Esophagus (tissue), 2 donors: ENCODE data around the gene TCP11. TPM values are rescaled to one million over a fixed set of nuclear protein-coding genes. Genes with fewer than 3 reads are reported as not detected.

Experiments
- H3K27ac ChIP-seq, 2 donors: one replicate each; pipeline ENCODE4 v1.5.1; 2013; ENCODE audit warnings: low read depth in 2 of 2, mild to moderate bottlenecking in 2 of 2, inconsistent platforms in 1 of 2, low read length in 1 of 2, moderate library complexity in 1 of 2
- H3K27me3 ChIP-seq, 2 donors: one replicate each; pipeline ENCODE4 v1.6.1; 2013; ENCODE audit warnings: low read length in 2 of 2, control low read depth in 1 of 2, mild to moderate bottlenecking in 1 of 2; ENCODE audit not compliant: insufficient read depth in 2 of 2, control insufficient read depth in 1 of 2
- H3K36me3 ChIP-seq, 2 donors: one replicate each; pipeline ENCODE4 v1.6.1; 2013; ENCODE audit warnings: low read length in 1 of 2; ENCODE audit not compliant: control insufficient read depth in 2 of 2, insufficient read depth in 2 of 2
- H3K4me1 ChIP-seq, 2 donors: one replicate each; pipeline ENCODE4 v1.6.1; 2013; ENCODE audit warnings: low read length in 1 of 2; ENCODE audit not compliant: control insufficient read depth in 2 of 2, insufficient read depth in 2 of 2
- H3K4me3 ChIP-seq, 2 donors: one replicate each; pipeline ENCODE4 v1.5.1; 2013; ENCODE audit warnings: low read length in 2 of 2, mild to moderate bottlenecking in 2 of 2, low read depth in 1 of 2, moderate library complexity in 1 of 2
- H3K9me3 ChIP-seq, 2 donors: one replicate each; pipeline ENCODE4 v1.6.1; 2013; ENCODE audit warnings: mild to moderate bottlenecking in 2 of 2, low read depth in 1 of 2, low read length in 1 of 2, moderate library complexity in 1 of 2; ENCODE audit not compliant: control insufficient read depth in 2 of 2, insufficient read depth in 1 of 2
- WGBS, 2 donors: extraction: QIAGEN DNeasy Blood & Tissue Kit; methylation state at CpG; one replicate each; pipeline ENCODE4 v1.1.7; 2013; 5-methylcytosine and 5-hydroxymethylcytosine counted together
- polyA plus RNA-seq, 2 donors: library from polyadenylated mRNA; stranded (reverse); fragments of 200-250 nt; gene quantifications; one replicate each; pipeline ENCODE4 v1.2.3, GENCODE V29; 2013
- donor health status: healthy with polysubstance abuse.
- donor health status: Bipolar disorder and iron deficiency.

TCP11 gene
- polyA plus RNA-seq, 2 donors = 0.02 TPM; not detected in 1

DNA sequence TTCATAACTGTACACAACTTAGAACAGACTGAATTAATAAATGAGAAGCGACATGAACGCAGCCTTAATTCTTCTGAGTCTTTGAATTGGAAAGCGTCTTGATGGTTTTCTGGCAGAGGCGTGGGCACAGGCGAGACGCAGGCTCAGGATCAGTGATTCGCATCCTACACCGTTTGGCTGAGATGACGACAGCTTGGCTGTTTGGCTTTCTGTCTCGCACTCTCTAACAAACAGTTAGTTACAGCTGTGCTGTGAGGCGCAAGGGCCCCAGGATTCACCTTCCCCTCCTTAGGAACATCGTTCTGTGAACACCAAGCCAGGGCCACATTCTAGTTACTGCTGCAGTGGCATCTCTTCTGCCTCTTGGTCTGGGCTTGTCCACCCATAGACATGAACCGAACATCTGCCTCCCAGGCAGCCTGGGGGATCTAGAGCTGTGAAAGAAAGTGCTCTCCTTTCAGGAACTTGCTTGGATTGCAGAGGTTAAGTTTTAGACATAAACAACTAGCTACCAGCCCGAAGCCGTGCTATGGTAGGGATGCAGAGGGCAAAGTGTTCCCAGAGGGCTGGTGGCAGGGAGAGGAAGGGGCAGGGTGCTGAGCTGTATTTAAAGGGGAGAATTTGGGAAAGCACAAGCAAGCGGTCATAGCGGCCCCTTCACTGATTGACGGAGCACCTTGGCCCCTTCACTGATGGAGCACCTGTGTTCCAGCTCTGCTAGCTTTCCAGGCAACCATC lies 49.6 kb downstream of the TCP11 start:
- Histone ChIP-seq H3K4me3 (no peak overlapping the region), H3K27ac (peak overlapping the region; percentile 37 to 69), H3K27me3 (no peaks in the 10 kb centered on the region), H3K36me3 (peaks cover 11 to 23% of the 10 kb centered on the region in 2 donors), H3K4me1 (peaks cover 0 to 6% of the 10 kb centered on the region in 2 donors), H3K9me3 (no peaks in the 10 kb centered on the region)
- WGBS, 2 donors = 84 to 86% methylated on average over 18 of the region's 18 CpGs

GRCh38 chr6:35090734-35091133 lies 50.4 kb downstream of the TCP11 start:
- peak overlapping the region; percentile 2 to 44 for H3K27ac ChIP-seq
- peaks cover 0 to 6% of the 10 kb centered on the region in 2 donors for H3K4me1 ChIP-seq
- no peaks in the 10 kb centered on the region for H3K9me3 ChIP-seq
- WGBS, 2 donors = 84 to 85% methylated on average over 10 of the region's 10 CpGs
- H3K4me3 ChIP-seq = no peak overlapping the region
- H3K36me3 ChIP-seq = peaks cover 13 to 30% of the 10 kb centered on the region in 2 donors
- H3K27me3 ChIP-seq = no peaks in the 10 kb centered on the region

- Histone ChIP-seq H3K4me3 (no peak overlapping the region), H3K27me3 (no peaks in the 10 kb centered on the region), H3K4me1 (peaks cover 0 to 6% of the 10 kb centered on the region in 2 donors), H3K27ac (peak overlapping the region; percentile 8 to 11), H3K9me3 (no peaks in the 10 kb centered on the region), H3K36me3 (peaks cover 13 to 37% of the 10 kb centered on the region in 2 donors)
- WGBS, 2 donors = 90% methylated on average over 15 of the region's 15 CpGs
These were observed 51.1 kb downstream of the TCP11 start for GRCh38 chr6:35089935-35090505.

- peaks cover 0 to 6% of the 10 kb centered on the region in 2 donors for H3K4me1 ChIP-seq
- H3K27me3 ChIP-seq = no peaks in the 10 kb centered on the region
- peaks cover 13 to 39% of the 10 kb centered on the region in 2 donors for H3K36me3 ChIP-seq
- H3K27ac ChIP-seq = peak overlapping the region; percentile 3 to 63
- no peak overlapping the region for H3K4me3 ChIP-seq
- 89 to 91% methylated on average over 19 of the region's 19 CpGs for WGBS, 2 donors
- no peaks in the 10 kb centered on the region for H3K9me3 ChIP-seq
These were observed 51.8 kb downstream of the TCP11 start for GRCh38 chr6:35089216-35089934.

DNA sequence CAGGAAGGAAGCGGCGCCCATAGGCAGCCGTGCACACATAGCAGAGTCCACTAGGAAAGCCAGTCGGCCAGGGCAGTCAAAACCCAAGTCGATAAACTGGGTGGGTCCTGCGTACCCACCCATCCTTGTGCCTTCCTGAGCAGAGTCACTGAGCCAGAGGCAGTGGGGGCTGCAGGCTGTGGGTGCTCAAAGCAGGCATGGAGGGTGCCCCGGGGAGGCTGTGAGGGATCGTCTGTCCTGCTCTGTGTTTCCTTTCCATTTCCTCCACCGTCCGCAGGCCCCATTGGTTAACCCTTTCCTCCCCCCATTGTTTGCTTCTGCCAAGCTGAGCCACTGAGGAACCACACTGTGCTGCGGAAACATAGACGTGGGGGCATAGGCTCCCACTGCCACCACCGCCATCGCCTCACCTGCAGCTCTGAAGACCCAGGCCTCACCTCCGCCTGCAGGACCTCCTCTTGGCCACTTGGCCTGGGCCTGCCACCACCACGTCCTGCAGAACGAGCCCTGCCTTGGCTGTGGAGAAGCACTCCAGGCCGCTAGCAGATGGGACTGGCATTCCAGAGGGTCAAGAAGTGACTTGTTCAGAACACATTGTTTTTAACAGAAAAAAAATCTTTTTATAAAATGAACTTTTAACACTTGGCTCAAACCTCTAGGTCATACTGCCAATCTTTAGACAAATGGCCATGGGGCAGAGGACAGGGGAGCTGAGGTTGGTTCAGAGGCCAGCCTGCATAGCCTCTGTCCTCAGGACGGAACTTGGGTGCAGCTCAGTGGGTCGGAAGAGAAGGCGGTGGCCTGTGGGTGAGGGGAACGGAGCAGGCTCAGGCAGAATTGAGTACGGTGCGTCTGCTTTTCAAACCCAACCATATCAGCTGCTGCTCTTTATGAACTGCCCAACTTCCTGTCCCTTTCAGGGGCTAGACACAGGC lies 52.6 kb downstream of the TCP11 start:
- Histone ChIP-seq H3K4me1 (peaks cover 0 to 6% of the 10 kb centered on the region in 2 donors), H3K9me3 (no peaks in the 10 kb centered on the region), H3K27me3 (no peaks in the 10 kb centered on the region), H3K36me3 (peaks cover 13 to 45% of the 10 kb centered on the region in 2 donors), H3K27ac (peak overlapping the region in 1 of 2 donors; percentile 63), H3K4me3 (no peak overlapping the region)
- WGBS, 2 donors = 78 to 82% methylated on average over 24 of the region's 24 CpGs

GRCh38 chr6:35087361-35088280 lies 53.5 kb downstream of the TCP11 start:
- 87 to 88% methylated on average over 22 of the region's 22 CpGs for WGBS, 2 donors
- H3K27ac ChIP-seq = peak overlapping the region; percentile 7 to 13
- no peaks in the 10 kb centered on the region for H3K27me3 ChIP-seq
- peaks cover 0 to 6% of the 10 kb centered on the region in 2 donors for H3K4me1 ChIP-seq
- no peak overlapping the region for H3K4me3 ChIP-seq
- H3K9me3 ChIP-seq = no peaks in the 10 kb centered on the region
- H3K36me3 ChIP-seq = peaks cover 13 to 54% of the 10 kb centered on the region in 2 donors

DNA sequence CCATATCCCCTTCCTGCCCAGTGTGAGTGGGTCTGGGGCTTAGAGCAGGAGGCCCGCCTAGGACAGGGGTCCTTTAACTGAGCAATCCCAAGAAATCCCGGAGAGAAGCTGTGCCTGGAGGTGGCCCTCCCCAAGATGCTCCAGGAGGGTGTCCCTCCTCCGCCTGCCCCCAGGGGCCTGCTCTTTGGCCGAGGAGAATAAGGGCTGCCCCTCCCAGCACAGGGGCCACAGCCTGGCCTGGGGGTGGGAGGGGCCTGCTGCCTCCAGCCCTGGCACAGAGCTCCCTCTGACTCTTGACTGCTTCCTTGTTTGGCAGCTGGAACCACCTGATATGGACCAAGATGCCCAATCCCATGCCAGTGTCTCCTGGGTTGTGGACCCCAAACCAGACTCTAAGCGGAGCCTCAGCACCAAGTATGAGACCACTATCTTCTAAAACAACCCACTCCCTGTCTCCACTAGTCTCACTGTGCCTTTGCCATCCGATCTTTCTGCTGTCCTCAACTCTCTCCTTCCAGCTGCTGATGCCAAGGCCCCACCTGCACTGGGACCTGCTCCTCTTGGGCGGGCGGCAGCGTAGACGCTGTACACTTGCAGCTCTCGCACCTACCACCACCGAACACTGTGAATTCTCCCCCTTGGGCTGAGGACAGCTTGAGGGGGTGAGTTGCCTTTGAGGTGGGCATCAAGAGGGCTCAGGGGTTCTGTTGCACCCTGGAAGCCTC lies 54.3 kb downstream of the TCP11 start:
- Histone ChIP-seq H3K36me3 (peaks cover 13 to 58% of the 10 kb centered on the region in 2 donors), H3K4me3 (no peak overlapping the region), H3K27me3 (no peaks in the 10 kb centered on the region), H3K27ac (peak overlapping the region in 1 of 2 donors; percentile 5), H3K4me1 (peaks cover 0 to 6% of the 10 kb centered on the region in 2 donors), H3K9me3 (no peaks in the 10 kb centered on the region)
- WGBS, 2 donors = 90 to 92% methylated on average over 10 to 12 of the region's 12 CpGs

DNA sequence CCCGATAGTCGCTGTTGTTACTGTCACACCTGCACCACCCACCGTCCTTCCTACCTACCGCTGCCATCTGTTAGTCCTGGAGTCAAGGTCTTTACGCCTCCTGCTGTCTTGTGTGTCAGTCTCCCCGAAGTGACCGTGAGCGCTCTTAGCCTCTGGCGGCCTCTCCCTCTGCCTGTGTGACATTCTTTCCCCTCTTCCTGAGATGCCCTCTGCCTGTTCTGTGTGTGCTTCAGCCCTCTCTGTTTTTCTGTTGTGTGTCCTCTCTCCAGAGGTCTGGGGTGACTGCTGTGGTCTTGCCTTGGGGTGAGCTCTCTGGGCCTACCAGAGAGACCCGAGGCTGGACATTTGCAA lies 54.9 kb downstream of the TCP11 start:
- 92 to 93% methylated on average over 10 of the region's 10 CpGs for WGBS, 2 donors
- Histone ChIP-seq H3K9me3 (no peaks in the 10 kb centered on the region), H3K27ac (no peak overlapping the region), H3K4me1 (peaks cover 1 to 7% of the 10 kb centered on the region in 2 donors), H3K4me3 (no peak overlapping the region), H3K36me3 (peaks cover 13 to 62% of the 10 kb centered on the region in 2 donors), H3K27me3 (no peaks in the 10 kb centered on the region)
